ENCODE data around the gene FAM199X. TPM values are rescaled to one million over a fixed set of nuclear protein-coding genes. Genes with fewer than 3 reads are reported as not detected.

The FAM199X gene
- total and polyA plus RNA-seq, 2 experiments from 2014 or later, result 11.0 to 18.7 TPM

GRCh38 chrX:104205548-104205947, 39.3 kb downstream of the FAM199X start (continued):
- no peak for TF ChIP-seq POLR2AphosphoS5 (IDR thresholded peaks at IDR 0.05; ENCODE audit: low read depth)
- TF ChIP-seq EZH2phosphoT487 (IDR thresholded peaks at IDR 0.05; ENCODE audit: unreplicated experiment), result no peak
- TF ChIP-seq REST (IDR thresholded peaks at IDR 0.05; ENCODE audit: unreplicated experiment), result no peak
- TF ChIP-seq ZNF114 (CRISPR knock-in tag; IDR thresholded peaks at IDR 0.05), result no peak
- TF ChIP-seq NANOG (IDR thresholded peaks at IDR 0.05; ENCODE audit: borderline replicate concordance), result no peak
- no peak for TF ChIP-seq ETS1 (IDR thresholded peaks at IDR 0.05)
- no peak for TF ChIP-seq CREB1 (CRISPR knock-in tag; IDR thresholded peaks at IDR 0.05; ENCODE audit: low read depth)
- no peak for TF ChIP-seq ZNF331 (CRISPR knock-in tag; IDR thresholded peaks at IDR 0.05; ENCODE audit: low read depth)
- TF ChIP-seq STAT1 (IDR thresholded peaks at IDR 0.05; ENCODE audit: unreplicated experiment), result no peak
- no peak for TF ChIP-seq CTCF (conservative IDR thresholded peaks at IDR 0.05; ENCODE audit: low read depth in 2 of 2)
- TF ChIP-seq JUNB (IDR thresholded peaks at IDR 0.05; ENCODE audit: unreplicated experiment), result no peak

GRCh38 chrX:104211187-104211586, 44.9 kb downstream of the FAM199X start:
- H3K9me3 Mint-ChIP-seq, result no peaks in the 10 kb centered on the region
- H4K20me1 ChIP-seq (replicated peaks; ENCODE audit: insufficient read depth), result no peaks in the 10 kb centered on the region
- no peaks in the 10 kb centered on the region for H3K27me3 Mint-ChIP-seq (ENCODE audit: insufficient read depth, low read depth, poor library complexity)
- TF ChIP-seq ZNF331 (CRISPR knock-in tag; IDR thresholded peaks at IDR 0.05; ENCODE audit: low read depth), result no peak
- TF ChIP-seq STAT1 (IDR thresholded peaks at IDR 0.05; ENCODE audit: unreplicated experiment), result no peak
- no peak for TF ChIP-seq REST (IDR thresholded peaks at IDR 0.05; ENCODE audit: unreplicated experiment)
- no peak for TF ChIP-seq CREB1 (CRISPR knock-in tag; IDR thresholded peaks at IDR 0.05; ENCODE audit: low read depth)
- TF ChIP-seq ETS1 (IDR thresholded peaks at IDR 0.05), result no peak
- TF ChIP-seq EZH2phosphoT487 (IDR thresholded peaks at IDR 0.05; ENCODE audit: unreplicated experiment), result no peak
- no peak for TF ChIP-seq ZNF114 (CRISPR knock-in tag; IDR thresholded peaks at IDR 0.05)

More at GRCh38 chrX:104211187-104211586, 44.9 kb downstream of the FAM199X start:
- ATAC-seq (no peak), DNase-seq (ENCODE audit: low spot score) (no peak)
- H3K36me3 Mint-ChIP-seq (ENCODE audit: low read depth), result no peaks in the 10 kb centered on the region
- Histone ChIP-seq H3K27ac (ENCODE audit: low read depth) (no peak overlapping the region), H2AFZ (no peak overlapping the region), H3K9me2 (ENCODE audit: insufficient read depth) (no peaks in the 10 kb centered on the region), H3K4me2 (no peak overlapping the region), H3K4me3 (no peak overlapping the region), H3K4me1 (ENCODE audit: insufficient read depth) (no peaks in the 10 kb centered on the region), H3K27me3 (ENCODE audit: insufficient read depth) (no peaks in the 10 kb centered on the region), H3K79me2 (replicated peaks; ENCODE audit: insufficient read depth) (no peaks in the 10 kb centered on the region), H3K36me3 (ENCODE audit: insufficient read depth) (no peaks in the 10 kb centered on the region), H3F3A (replicated peaks; ENCODE audit: low read depth) (no peaks in the 10 kb centered on the region)
- no peak overlapping the region for H3K4me3 Mint-ChIP-seq
- no peaks in the 10 kb centered on the region for H3K4me1 Mint-ChIP-seq
- H3K27ac Mint-ChIP-seq, result no peak overlapping the region

All from GM23338 (cell line).